ENCODE measurements around the gene PCGF6.
"Not testable (repeated sequence)": the region's sequence is repeated elsewhere in the genome, so short reads cannot be mapped to it uniquely, and the experiment has no call there.

PCGF6 gene

DNA sequence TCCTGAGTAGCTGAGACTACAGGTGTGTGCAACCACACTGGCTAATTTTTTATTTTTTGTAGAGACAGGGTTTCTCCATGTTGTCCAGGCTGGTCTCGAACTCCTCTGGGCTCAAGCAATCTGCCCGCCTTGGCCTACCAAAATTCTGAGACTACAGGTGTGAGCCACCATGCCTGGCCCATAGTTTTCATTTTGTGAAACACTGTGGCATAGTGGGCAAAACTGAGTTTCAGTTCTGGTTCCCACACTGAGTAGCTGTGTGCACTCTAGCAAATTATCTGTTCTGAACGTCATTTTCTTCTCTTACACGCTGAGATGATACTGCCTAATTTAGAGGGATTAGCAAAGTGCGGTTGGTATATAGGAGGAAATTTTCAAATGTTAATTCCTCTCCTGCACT lies 31.8 kb upstream of the PCGF6 start:
- TF ChIP-seq, protein P1, sequence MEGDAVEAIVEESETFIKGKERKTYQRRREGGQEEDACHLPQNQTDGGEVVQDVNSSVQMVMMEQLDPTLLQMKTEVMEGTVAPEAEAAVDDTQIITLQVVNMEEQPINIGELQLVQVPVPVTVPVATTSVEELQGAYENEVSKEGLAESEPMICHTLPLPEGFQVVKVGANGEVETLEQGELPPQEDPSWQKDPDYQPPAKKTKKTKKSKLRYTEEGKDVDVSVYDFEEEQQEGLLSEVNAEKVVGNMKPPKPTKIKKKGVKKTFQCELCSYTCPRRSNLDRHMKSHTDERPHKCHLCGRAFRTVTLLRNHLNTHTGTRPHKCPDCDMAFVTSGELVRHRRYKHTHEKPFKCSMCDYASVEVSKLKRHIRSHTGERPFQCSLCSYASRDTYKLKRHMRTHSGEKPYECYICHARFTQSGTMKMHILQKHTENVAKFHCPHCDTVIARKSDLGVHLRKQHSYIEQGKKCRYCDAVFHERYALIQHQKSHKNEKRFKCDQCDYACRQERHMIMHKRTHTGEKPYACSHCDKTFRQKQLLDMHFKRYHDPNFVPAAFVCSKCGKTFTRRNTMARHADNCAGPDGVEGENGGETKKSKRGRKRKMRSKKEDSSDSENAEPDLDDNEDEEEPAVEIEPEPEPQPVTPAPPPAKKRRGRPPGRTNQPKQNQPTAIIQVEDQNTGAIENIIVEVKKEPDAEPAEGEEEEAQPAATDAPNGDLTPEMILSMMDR (IDR thresholded peaks at IDR 0.05; ENCODE audit: control insufficient read depth, insufficient read depth, low read depth, low read length, missing control alignments) = no peak
- no peak for DNase-seq (ENCODE audit: low read depth)
- no peak overlapping the region for H3K4me3 ChIP-seq (ENCODE audit: control insufficient read depth, low read depth, low read length)

DNA sequence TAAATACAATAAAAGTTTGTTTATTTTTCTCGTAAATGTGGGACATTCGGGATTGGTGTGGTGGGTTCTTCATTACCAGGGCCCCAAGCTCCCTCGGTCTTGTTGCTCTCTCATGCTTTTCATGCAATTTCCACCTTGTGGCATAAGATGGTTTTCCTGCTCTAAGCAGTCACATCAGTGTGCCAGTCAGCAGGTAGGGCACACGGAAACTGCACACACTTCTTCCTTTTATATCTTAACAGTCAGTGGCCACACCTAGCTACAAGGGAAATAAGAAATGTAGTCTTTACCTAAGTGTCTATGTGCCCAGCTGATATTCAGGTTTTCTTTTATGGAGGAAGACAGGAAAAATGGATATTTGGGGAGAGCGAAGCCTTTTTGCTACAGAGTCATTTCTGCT lies 23.3 kb upstream of the PCGF6 start:
- DNase-seq (ENCODE audit: low read depth) = no peak
- TF ChIP-seq, protein P1 (IDR thresholded peaks at IDR 0.05; ENCODE audit: control insufficient read depth, insufficient read depth, low read depth, low read length, missing control alignments) = no peak

DNA sequence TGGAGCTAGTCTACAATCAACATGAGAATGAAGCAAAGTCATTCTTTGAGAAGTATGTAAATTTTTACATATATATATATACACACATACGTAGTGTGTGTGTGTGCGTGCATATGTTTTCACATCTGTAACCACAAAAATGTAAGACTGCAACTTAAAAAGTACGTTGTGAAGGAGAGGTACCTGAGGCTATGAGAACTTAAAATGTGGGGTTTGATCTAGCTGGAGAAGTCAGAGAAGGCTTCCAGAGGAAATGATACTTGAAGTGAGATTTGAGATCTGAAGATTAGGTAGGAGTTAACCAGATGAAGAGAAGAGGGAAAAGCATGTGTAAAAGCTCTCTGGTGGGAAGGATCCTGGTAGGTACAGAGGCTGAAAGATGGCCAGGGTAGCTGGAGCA lies 22.6 kb upstream of the PCGF6 start:
- no peak for DNase-seq (ENCODE audit: low read depth)
- TF ChIP-seq, protein P1 (IDR thresholded peaks at IDR 0.05; ENCODE audit: control insufficient read depth, insufficient read depth, low read depth, low read length, missing control alignments) = no peak
- H3K4me3 ChIP-seq (ENCODE audit: control insufficient read depth, low read depth, low read length) = no peak overlapping the region

More for the DNA sequence above, 23.3 kb upstream of the PCGF6 start:
- no peak overlapping the region for H3K4me3 ChIP-seq (ENCODE audit: control insufficient read depth, low read depth, low read length)

DNA sequence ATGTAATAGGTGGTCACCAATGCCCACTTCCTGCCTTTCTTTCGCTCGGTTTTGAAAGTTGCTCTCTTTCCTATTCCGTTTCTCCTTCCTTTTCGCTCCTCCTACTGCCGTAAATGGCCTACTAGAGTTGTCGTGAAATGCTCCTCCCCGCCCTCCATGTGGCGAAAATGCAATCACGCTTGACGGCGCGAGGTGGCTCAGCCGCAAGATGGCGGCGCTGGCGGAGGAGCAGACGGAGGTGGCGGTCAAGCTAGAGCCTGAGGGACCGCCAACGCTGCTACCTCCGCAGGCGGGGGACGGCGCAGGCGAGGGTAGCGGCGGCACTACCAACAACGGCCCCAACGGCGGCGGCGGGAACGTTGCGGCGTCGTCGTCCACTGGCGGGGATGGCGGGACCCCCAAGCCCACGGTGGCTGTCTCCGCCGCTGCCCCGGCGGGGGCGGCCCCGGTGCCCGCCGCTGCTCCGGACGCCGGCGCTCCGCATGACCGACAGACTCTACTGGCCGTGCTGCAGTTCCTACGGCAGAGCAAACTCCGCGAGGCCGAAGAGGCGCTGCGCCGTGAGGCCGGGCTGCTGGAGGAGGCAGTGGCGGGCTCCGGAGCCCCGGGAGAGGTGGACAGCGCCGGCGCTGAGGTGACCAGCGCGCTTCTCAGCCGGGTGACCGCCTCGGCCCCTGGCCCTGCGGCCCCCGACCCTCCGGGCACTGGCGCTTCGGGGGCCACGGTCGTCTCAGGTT lies 17.0 kb upstream of the PCGF6 start, which contains the start of gene TAF5:
Gene TAF5, plus strand, starts transcription at position 195 of the 737 bp plus-strand sequence. Its CDS starts 14 bp downstream, at position 209.
- DNase-seq (ENCODE audit: low read depth) = peak; percentile 83
- H3K4me3 ChIP-seq (ENCODE audit: control insufficient read depth, low read depth, low read length) = peak within 1 kb of the TSS; percentile 63
- TF ChIP-seq, protein P1 (IDR thresholded peaks at IDR 0.05; ENCODE audit: control insufficient read depth, insufficient read depth, low read depth, low read length, missing control alignments) = no peak

DNA sequence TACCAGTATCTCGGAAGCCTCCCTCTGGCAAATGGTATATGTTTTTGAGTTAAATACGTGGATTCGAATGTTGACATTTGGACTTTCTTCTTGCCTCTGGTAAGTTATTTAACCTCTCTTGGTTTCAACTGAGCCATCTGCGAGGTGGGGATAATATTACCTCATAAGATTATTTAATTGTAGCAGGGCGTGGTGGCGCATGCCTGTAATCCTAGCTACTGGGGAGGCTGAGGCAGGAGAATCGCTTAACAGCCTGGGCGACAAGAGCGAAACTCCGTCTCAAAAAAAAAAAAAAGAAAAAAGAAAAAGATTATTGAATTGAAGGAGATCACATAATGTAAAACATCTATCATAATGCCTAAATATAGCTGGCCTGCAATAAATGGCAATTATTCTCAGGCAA lies 16.4 kb upstream of the PCGF6 start:
- TF ChIP-seq, protein P1 (IDR thresholded peaks at IDR 0.05; ENCODE audit: control insufficient read depth, insufficient read depth, low read depth, low read length, missing control alignments) = no peak

DNA sequence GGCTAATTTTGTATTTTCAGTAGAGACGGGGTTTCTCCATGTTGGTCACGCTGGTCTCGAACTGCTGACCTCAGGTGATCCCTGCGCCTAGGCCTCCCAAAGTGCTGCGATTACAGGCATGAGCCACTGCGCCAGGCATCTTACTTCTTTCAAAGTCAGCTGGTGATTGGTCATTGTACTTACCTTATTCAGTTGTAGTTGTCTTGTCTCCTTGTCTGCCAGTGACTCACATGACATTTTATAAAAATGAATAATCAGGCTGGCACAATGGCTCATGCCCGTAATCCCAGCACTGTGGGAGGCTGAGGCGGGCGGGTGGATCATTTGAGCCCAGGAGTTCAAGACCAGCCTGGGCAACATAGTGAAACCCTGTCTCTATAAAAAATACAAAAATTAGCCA lies 9.9 kb upstream of the PCGF6 start:
- not testable (repeated sequence) for DNase-seq (ENCODE audit: low read depth); H3K4me3 ChIP-seq (ENCODE audit: control insufficient read depth, low read depth, low read length)

More for the DNA sequence above, 16.4 kb upstream of the PCGF6 start:
- DNase-seq (ENCODE audit: low read depth) = no peak
- H3K4me3 ChIP-seq (ENCODE audit: control insufficient read depth, low read depth, low read length) = peak overlapping the region; percentile 63

DNA sequence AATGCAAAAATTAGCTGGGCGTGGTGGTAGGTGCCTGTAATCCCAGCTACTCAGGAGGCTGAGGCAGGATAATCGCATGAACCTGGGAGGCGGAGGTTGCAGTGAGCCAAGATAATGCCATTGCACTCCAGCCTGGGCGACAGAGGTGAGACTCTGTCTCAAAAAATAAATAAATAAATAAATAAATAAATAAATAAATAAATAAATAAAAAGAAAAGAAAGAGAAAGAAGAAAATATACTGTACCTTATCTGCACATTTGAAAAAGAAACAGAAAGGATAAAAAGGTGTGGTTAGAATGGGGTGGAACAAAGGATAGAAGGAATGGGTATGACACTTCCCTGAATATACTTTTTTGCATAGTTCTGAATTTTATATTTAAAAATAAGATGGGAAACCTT lies 8.6 kb upstream of the PCGF6 start:
- DNase-seq (ENCODE audit: low read depth); H3K4me3 ChIP-seq (ENCODE audit: control insufficient read depth, low read depth, low read length): not testable (repeated sequence)
